Upper lobe of left lung (tissue), 6 donors: ENCODE data around the gene ATF5. TPM values are rescaled to one million over a fixed set of nuclear protein-coding genes. Genes with fewer than 3 reads are reported as not detected.
A peak's percentile ranks its signal among the peaks of the same experiment; 100 is the strongest.

Experiments
- ATAC-seq, 2 donors: fragments of 200-7000 bp; cut with Tn5 transposase; one replicate each; pipeline ENCODE4 v1.9.1; 2022; ENCODE audit warnings: mild to moderate bottlenecking in 2 of 2, moderate library complexity in 2 of 2; ENCODE audit not compliant: low FRiP score in 2 of 2
- DNase-seq, 2 donors: peaks; one replicate each; pipeline ENCODE4 v3.0.0-alpha.2; 2019 to 2020
- H3K27ac ChIP-seq, 4 donors: fragments of 200-600 bp; sonication (generic); one replicate each; pipeline ENCODE4 v1.5.1; 2016 to 2019
- H3K27me3 ChIP-seq, 4 donors: fragments of 200-600 bp; sonication (generic); one replicate each; pipeline ENCODE4 v1.5.1; 2017 to 2019
- H3K36me3 ChIP-seq, 4 donors: fragments of 200-600 bp; sonication (generic); one replicate each; pipeline ENCODE4 v1.5.1; 2016 to 2019
- H3K4me1 ChIP-seq, 4 donors: fragments of 200-600 bp; sonication (generic); one replicate each; pipeline ENCODE4 v1.5.1; 2018 to 2019
- H3K4me3 ChIP-seq, 4 donors: fragments of 200-600 bp; sonication (generic); one replicate each; pipeline ENCODE4 v1.5.1; 2017 to 2019; ENCODE audit warnings: mild to moderate bottlenecking in 2 of 4, moderate library complexity in 1 of 4
- H3K9me3 ChIP-seq, 4 donors: fragments of 200-600 bp; sonication (generic); one replicate each; pipeline ENCODE4 v1.5.1; 2018 to 2019
- EP300 ChIP-seq, 4 donors: sonication (generic); formaldehyde crosslinking; IDR thresholded peaks; one replicate each; pipeline ENCODE4 v1.5.1; 2017; ENCODE audit warnings: antibody characterized with exemption in 4 of 4, control low read depth in 2 of 4
- POLR2A ChIP-seq, 4 donors: fragments of 450-650 bp; IDR thresholded peaks; one replicate each; pipeline ENCODE4 v1.5.1; 2016 to 2017; ENCODE audit warnings: antibody characterized with exemption in 4 of 4, mild to moderate bottlenecking in 2 of 4
- POLR2AphosphoS5 ChIP-seq, 2 donors: sonication (generic); formaldehyde crosslinking; IDR thresholded peaks; one replicate each; pipeline ENCODE4 v1.5.1; 2017; ENCODE audit warnings: antibody characterized with exemption in 2 of 2
- WGBS, 2 donors: methylation state at CpG; one replicate each; pipeline ENCODE4 v1.1.5; 2017 to 2018; 5-methylcytosine and 5-hydroxymethylcytosine counted together
- total RNA-seq, 6 donors: library from RNA; depleted of rRNA in 4 of 6; stranded (reverse); fragments of >200 nt in 4 of 6; gene quantifications; one replicate each; pipeline versions ENCODE4 v1.1.0 to v1.2.1, GENCODE V29; 2016 to 2021
- TF ChIP-seq, protein P1 (sequence below), 6 experiments: fragments of 450-650 bp in 4 of 6; fragments of 200-600 bp in 2 of 6; sonication (generic) in 2 of 6; IDR thresholded peaks; one replicate each; pipeline ENCODE4 v1.5.1; 2016 to 2019; ENCODE audit warnings: antibody characterized with exemption in 6 of 6
- donor health status: DM: no; HTN: no; CAD: no; lungs with moderate emphysema.
- donor health status: DM: no; HTN: yes; CAD: no; lungs with severe emphysema.

ATF5 gene
- total RNA-seq, 6 donors from 2014 or later: 10.0 to 25.8 (median 15.3) TPM

DNA sequence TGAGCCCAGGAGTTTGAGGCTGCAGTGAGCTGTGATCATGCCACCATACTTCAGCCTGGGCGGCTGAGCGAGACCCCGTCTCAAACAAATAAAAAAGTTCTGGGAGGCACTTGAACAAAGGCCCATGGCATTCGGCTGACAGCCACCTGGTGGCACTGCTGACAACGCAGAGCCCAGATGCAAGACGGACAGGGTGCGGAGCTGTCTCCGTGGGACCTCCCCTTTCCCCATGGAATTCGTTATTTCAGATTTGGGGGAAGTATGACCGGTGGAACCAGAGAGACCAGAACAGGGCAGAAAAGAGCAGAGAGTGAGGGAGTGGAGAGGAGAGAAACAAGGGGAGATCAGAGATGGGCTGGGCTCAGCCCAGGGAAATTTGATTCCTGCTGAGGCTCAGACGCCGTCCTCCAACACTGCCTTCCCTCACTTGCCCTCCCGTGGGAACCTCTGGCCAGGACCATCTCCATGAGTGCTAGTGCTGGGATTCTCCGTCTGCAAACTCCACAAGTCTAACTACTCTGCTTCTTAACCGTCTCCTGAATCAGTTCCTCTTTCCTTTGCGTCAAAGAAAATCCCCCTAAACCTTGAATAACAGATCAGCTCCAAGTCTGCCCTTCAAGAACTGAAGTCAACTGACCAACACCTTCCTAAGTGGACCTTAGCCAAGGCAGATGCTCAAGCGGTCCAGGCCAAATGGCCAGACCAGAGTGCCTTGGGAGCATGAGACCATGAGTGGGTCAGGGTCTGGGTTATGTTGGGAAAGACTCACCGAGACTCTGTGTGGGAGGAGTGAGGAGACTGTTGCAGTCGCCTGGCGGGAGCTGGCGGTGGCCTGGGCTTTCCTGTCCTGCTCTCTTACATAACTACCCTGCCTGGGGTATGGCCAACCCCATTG is 11.9 kb upstream of the ATF5 start:
- peak overlapping the region in 1 of 4 donors; percentile 6 for H3K27ac ChIP-seq
- ATAC-seq (peak in 1 of 2 donors; percentile 28), DNase-seq (peak in 1 of 2 donors; percentile 57)
- peaks cover 0 to 10% (median 0%) of the 10 kb centered on the region in 4 donors for H3K4me1 ChIP-seq
- WGBS, 2 donors: 71 to 79% methylated on average over 21 of the region's 21 CpGs
- H3K9me3 ChIP-seq: no peaks in the 10 kb centered on the region
- TF ChIP-seq, protein P1, sequence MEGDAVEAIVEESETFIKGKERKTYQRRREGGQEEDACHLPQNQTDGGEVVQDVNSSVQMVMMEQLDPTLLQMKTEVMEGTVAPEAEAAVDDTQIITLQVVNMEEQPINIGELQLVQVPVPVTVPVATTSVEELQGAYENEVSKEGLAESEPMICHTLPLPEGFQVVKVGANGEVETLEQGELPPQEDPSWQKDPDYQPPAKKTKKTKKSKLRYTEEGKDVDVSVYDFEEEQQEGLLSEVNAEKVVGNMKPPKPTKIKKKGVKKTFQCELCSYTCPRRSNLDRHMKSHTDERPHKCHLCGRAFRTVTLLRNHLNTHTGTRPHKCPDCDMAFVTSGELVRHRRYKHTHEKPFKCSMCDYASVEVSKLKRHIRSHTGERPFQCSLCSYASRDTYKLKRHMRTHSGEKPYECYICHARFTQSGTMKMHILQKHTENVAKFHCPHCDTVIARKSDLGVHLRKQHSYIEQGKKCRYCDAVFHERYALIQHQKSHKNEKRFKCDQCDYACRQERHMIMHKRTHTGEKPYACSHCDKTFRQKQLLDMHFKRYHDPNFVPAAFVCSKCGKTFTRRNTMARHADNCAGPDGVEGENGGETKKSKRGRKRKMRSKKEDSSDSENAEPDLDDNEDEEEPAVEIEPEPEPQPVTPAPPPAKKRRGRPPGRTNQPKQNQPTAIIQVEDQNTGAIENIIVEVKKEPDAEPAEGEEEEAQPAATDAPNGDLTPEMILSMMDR (IDR thresholded peaks at IDR 0.05): peak in 2 of 6 experiments; percentile 6 to 11
- no peak for TF ChIP-seq EP300 (IDR thresholded peaks at IDR 0.05)
- no peak overlapping the region for H3K4me3 ChIP-seq
- H3K27me3 ChIP-seq: no peaks in the 10 kb centered on the region
- H3K36me3 ChIP-seq: peaks cover 0 to 65% (median 32%) of the 10 kb centered on the region in 4 donors

DNA sequence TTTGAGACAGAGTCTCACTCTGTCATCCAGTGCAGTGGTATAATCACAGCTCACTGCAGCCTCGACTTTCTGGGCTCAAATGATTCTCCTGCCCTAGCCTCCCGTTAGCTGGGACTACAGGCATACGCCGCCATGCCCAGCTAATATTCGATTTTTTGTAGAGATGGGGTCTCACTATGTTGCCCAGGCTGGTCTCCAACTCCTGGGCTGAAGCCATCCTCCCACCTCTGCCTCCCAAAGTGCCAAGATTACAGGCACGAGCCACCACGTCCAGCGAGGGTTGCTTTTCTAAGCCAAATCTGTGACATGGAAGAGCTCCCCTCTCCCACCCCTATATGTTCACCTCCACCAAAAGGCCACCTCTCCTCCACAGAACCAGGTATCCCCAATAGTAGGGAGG is 10.9 kb upstream of the ATF5 start:
- TF ChIP-seq POLR2A (IDR thresholded peaks at IDR 0.05) (no peak), EP300 (IDR thresholded peaks at IDR 0.05) (no peak), POLR2AphosphoS5 (IDR thresholded peaks at IDR 0.05) (no peak)
- TF ChIP-seq, protein P1 (IDR thresholded peaks at IDR 0.05): no peak
- WGBS, 2 donors: 94 to 96% methylated on average over 8 of the region's 8 CpGs
- no peak for ATAC-seq
- Histone ChIP-seq H3K4me1 (peaks cover 0 to 6% (median 0%) of the 10 kb centered on the region in 4 donors), H3K27ac (no peak overlapping the region), H3K36me3 (peaks cover 0 to 67% (median 36%) of the 10 kb centered on the region in 4 donors), H3K9me3 (no peaks in the 10 kb centered on the region), H3K27me3 (no peaks in the 10 kb centered on the region), H3K4me3 (no peak overlapping the region)
- DNase-seq: no peak

DNA sequence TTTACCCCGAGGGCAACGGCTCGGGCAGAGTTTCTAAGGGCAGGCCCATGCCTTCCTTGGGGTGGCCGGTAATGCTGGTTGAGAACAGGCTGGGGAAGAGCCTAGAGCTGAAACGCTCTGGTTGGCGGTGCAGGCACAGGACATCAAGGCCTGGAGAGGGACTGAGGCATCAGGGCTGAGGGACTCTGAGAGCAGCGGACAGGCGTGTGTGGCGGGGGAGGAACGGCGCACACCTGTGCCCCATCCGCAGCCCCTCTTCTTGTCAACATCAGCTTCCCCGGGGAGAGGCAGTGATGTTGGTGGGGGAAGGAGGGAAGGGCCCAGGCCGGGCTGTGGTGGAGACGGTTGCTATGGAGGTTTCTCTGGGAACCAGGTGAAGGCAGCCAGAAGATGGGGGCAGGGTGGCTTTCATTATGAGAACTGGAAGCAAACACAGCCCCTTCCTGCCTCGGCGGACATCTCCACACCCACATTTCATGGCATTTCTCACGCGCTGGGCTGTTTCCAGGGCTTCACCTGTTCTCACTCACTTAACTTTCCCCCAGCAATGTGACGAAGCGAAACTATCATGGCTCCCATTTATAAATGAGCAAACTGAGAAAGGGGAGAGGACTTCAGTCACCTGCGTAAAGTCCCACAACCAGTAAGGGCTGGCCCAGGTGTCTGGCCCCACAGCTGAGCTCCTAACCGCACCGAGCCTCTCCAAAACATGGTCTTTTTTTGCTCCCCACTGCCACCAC is 8.2 kb upstream of the ATF5 start:
- H3K27me3 ChIP-seq: no peaks in the 10 kb centered on the region
- ATAC-seq (no peak), DNase-seq (no peak)
- peaks cover 0 to 19% (median 0%) of the 10 kb centered on the region in 4 donors for H3K4me1 ChIP-seq
- WGBS, 2 donors: 90 to 92% methylated on average over 24 of the region's 24 CpGs
- TF ChIP-seq, protein P1 (IDR thresholded peaks at IDR 0.05): no peak
- TF ChIP-seq POLR2A (IDR thresholded peaks at IDR 0.05) (no peak), EP300 (IDR thresholded peaks at IDR 0.05) (no peak), POLR2AphosphoS5 (IDR thresholded peaks at IDR 0.05) (no peak)
- no peaks in the 10 kb centered on the region for H3K9me3 ChIP-seq
- peaks cover 0 to 65% (median 35%) of the 10 kb centered on the region in 4 donors for H3K36me3 ChIP-seq
- no peak overlapping the region for H3K4me3 ChIP-seq
- no peak overlapping the region for H3K27ac ChIP-seq

DNA sequence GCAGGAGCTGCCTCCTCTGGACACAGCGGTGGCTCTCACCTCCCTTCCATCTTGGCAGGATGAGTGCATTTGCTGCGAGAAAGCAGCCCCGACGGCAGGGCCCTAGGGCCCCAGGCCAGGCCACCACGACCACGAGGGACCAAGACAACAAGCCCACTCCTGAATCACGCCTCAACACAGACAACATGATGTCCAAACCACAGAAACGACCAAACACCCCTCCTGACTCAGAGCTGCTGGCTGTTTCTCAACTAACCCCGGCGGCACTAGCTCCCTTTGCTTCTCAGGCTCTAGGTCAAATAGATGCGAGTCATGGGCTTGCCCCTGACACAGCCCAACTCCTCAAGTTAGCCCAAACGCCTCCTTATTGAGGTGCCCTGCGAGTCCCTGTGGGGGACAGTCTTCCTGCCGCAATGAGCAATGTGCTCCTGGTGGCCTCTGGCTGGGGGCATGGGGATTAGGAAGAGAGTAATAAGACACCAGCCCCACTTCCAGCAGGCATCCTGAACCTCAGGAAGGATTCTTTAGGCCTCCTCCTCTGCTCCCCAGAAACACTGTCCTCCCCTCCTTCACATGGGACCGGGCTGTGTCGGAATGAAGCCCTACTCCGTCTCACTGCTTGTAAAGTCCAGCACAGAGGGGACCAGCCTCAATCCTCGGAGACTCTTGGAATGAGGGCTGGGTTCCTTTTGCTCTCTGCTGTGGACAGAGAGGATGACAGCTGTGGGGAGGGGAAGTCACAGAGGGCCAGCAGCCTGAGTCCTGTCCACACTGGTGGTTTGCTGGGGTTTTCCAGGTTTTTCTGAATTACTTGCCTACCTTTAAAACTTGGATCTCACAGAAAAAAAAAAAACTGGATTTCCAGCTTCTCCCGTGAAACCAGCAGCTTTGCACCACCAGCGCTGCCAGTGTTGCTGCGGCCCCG is 6.9 kb upstream of the ATF5 start:
- no peaks in the 10 kb centered on the region for H3K27me3 ChIP-seq
- ATAC-seq (peak in 1 of 2 donors; percentile 43), DNase-seq (no peak)
- TF ChIP-seq POLR2AphosphoS5 (IDR thresholded peaks at IDR 0.05) (no peak), POLR2A (IDR thresholded peaks at IDR 0.05) (no peak), EP300 (IDR thresholded peaks at IDR 0.05) (no peak)
- TF ChIP-seq, protein P1 (IDR thresholded peaks at IDR 0.05): no peak
- H3K9me3 ChIP-seq: no peaks in the 10 kb centered on the region
- H3K4me1 ChIP-seq: peaks cover 3 to 28% (median 4%) of the 10 kb centered on the region in 4 donors
- H3K36me3 ChIP-seq: peaks cover 0 to 74% (median 41%) of the 10 kb centered on the region in 4 donors
- H3K27ac ChIP-seq: no peak overlapping the region
- no peak overlapping the region for H3K4me3 ChIP-seq
- WGBS, 2 donors: 84 to 85% methylated on average over 13 to 22 of the region's 22 CpGs
